Psoas muscle (tissue), 8 donors: ENCODE measurements around the gene EXTL1. TPM values are rescaled to one million over a fixed set of nuclear protein-coding genes. Genes with fewer than 3 reads are reported as not detected.

Experiments used
- ATAC-seq, 4 donors: fragments of 200-7000 bp; cut with Tn5 transposase; one replicate each; pipeline ENCODE4 v1.9.1; 2020; ENCODE audit warnings: moderate library complexity in 3 of 4, mild to moderate bottlenecking in 2 of 4
- DNase-seq, 2 donors: peaks; one replicate each; pipeline ENCODE4 v3.0.0-alpha.2; 2020
- H3K27ac ChIP-seq: fragments of 200-600 bp; one replicate; pipeline ENCODE4 v1.8.0; 2022
- H3K27me3 ChIP-seq, 3 donors: fragments of 200-600 bp in 1 of 3; one replicate each; pipeline versions ENCODE4 v1.6.1 to v1.8.0; 2013 to 2022; ENCODE audit warnings: low read length in 2 of 3, mild to moderate bottlenecking in 2 of 3, moderate library complexity in 1 of 3; ENCODE audit not compliant: insufficient read depth in 3 of 3
- H3K36me3 ChIP-seq, 2 donors: fragments of 200-600 bp in 1 of 2; one replicate each; pipeline versions ENCODE4 v1.6.1 to v1.8.0; 2013 to 2022; ENCODE audit warnings: low read depth in 1 of 2, mild to moderate bottlenecking in 1 of 2, moderate library complexity in 1 of 2; ENCODE audit not compliant: insufficient read depth in 1 of 2
- H3K4me1 ChIP-seq: fragments of 200-600 bp; one replicate; pipeline ENCODE4 v1.8.0; 2022
- H3K4me3 ChIP-seq: fragments of 200-600 bp; one replicate; pipeline ENCODE4 v1.8.0; 2022; ENCODE audit warnings: mild to moderate bottlenecking
- H3K9me3 ChIP-seq: fragments of 200-600 bp; one replicate; pipeline ENCODE4 v1.8.0; 2022
- WGBS, 3 donors: extraction: QIAGEN DNeasy Blood & Tissue Kit; methylation state at CpG; one replicate each; pipeline versions ENCODE4 v1.1.6 to v1.1.7; 2013; 5-methylcytosine and 5-hydroxymethylcytosine counted together
- intact Hi-C, 2 donors: fragments of 100-400 bp; cut with DNase I; formaldehyde crosslinking; loops; one replicate each; pipeline versions ENCODE4 v1.11.0 to v1.14.2; 2022
- polyA plus RNA-seq, 3 donors: library from polyadenylated mRNA; stranded (reverse); fragments of 200-250 nt; gene quantifications; one replicate each; pipeline ENCODE4 v1.2.3, GENCODE V29; 2013
- total RNA-seq, 4 donors: library from RNA; stranded (reverse); fragmentation: NEBNext Ultra II Directional in 2 of 4; extraction: Animal tissue kit (Norgen Biotek cat#: 25700) in 2 of 4; gene quantifications; one replicate each; pipeline versions ENCODE4 v1.2.1 to v1.2.4, GENCODE V29; 2021 to 2023
- TF ChIP-seq, protein P1 (sequence below): fragments of 200-600 bp; IDR thresholded peaks from one replicate; pipeline ENCODE4 v1.8.0; 2022; ENCODE audit warnings: antibody characterized with exemption
- donor health status: healthy with polysubstance abuse.
- donor health status: DM: no; HTN: no; CAD: no; lungs with moderate emphysema.
- donor health status: Bipolar disorder and iron deficiency.
- donor health status: healthy.
- donor health status: DM: yes; HTN: yes; CAD: no.
- donor health status: DM: no; HTN: no; CAD: no.
- donor health status: DM: no; HTN: no; CAD: no.
- donor health status: DM: yes; HTN: yes; CAD: no.

Gene EXTL1
- total and polyA plus RNA-seq, 7 donors = 0.39 to 4.6 (median 1.1) TPM

GRCh38 chr1:26010825-26011224 lies 10.8 kb upstream of the EXTL1 start:
- ATAC-seq (no peak), DNase-seq (no peak)
- Histone ChIP-seq H3K36me3 (peaks cover 0 to 6% of the 10 kb centered on the region in 2 donors), H3K4me3 (no peak overlapping the region), H3K9me3 (no peaks in the 10 kb centered on the region), H3K27ac (no peak overlapping the region), H3K27me3 (no peaks in the 10 kb centered on the region), H3K4me1 (no peaks in the 10 kb centered on the region)
- 73 to 83% (median 78%) methylated on average over 3 of the region's 3 CpGs for WGBS, 3 donors
- intact Hi-C loops = no loop called here
- TF ChIP-seq, protein P1, sequence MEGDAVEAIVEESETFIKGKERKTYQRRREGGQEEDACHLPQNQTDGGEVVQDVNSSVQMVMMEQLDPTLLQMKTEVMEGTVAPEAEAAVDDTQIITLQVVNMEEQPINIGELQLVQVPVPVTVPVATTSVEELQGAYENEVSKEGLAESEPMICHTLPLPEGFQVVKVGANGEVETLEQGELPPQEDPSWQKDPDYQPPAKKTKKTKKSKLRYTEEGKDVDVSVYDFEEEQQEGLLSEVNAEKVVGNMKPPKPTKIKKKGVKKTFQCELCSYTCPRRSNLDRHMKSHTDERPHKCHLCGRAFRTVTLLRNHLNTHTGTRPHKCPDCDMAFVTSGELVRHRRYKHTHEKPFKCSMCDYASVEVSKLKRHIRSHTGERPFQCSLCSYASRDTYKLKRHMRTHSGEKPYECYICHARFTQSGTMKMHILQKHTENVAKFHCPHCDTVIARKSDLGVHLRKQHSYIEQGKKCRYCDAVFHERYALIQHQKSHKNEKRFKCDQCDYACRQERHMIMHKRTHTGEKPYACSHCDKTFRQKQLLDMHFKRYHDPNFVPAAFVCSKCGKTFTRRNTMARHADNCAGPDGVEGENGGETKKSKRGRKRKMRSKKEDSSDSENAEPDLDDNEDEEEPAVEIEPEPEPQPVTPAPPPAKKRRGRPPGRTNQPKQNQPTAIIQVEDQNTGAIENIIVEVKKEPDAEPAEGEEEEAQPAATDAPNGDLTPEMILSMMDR = no peak

GRCh38 chr1:26012864-26013263 lies 8.7 kb upstream of the EXTL1 start:
- intact Hi-C loops = no loop called here
- H3K4me3 ChIP-seq = no peak overlapping the region
- peaks cover 0 to 6% of the 10 kb centered on the region in 2 donors for H3K36me3 ChIP-seq
- DNase-seq (no peak), ATAC-seq (no peak)
- no peaks in the 10 kb centered on the region for H3K27me3 ChIP-seq
- TF ChIP-seq, protein P1 = no peak
- H3K27ac ChIP-seq = no peak overlapping the region
- H3K4me1 ChIP-seq = peaks cover 14% of the 10 kb centered on the region
- WGBS, 3 donors = 66 to 75% (median 73%) methylated on average over 3 of the region's 3 CpGs
- no peaks in the 10 kb centered on the region for H3K9me3 ChIP-seq

DNA sequence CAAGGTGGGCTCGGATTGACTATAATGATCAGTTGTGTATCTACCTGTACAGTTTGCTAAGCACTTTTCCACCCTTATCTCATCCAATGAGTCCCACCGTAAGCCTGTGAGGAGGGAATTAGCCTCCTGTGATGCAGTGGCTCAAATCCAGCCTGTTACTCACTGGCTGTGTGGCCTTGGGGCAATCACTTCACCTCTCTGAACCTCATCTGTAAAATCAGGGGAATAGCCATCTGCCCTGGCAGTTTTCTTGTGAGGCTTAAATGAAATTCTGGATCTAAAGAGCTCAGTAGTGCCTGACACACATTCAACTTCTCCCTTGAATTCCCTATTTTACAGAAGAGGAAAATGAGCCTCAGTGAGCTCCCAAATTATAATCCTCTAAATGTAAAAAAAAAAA lies 7.4 kb upstream of the EXTL1 start:
- H3K9me3 ChIP-seq = no peaks in the 10 kb centered on the region
- ATAC-seq (no peak), DNase-seq (no peak)
- no peak overlapping the region for H3K4me3 ChIP-seq
- intact Hi-C loops = no loop called here
- no peaks in the 10 kb centered on the region for H3K27me3 ChIP-seq
- H3K36me3 ChIP-seq = peaks cover 0 to 6% of the 10 kb centered on the region in 2 donors
- TF ChIP-seq, protein P1 = no peak
- 91 to 96% (median 92%) methylated on average over 2 of the region's 2 CpGs for WGBS, 3 donors
- peaks cover 19% of the 10 kb centered on the region for H3K4me1 ChIP-seq
- no peak overlapping the region for H3K27ac ChIP-seq

DNA sequence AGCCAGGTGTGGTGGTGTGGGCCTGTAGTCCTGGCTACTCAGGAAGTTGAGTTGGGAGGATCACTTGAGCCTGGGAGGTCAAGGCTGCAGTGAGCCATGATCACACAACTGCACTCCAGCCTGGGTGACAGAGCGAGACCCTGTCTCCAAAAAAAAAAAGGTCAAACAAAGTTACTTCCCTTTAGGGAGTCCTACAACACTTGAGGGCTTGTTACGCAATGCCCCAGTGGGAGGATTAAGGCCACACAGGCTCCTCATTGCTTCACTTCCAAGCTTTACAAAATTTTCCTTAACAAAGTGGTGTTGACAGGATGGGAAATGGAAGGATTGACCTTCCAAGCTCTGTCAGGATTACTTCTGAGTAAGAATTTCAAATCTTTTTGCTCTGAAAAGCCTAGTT lies 6.2 kb upstream of the EXTL1 start:
- Histone ChIP-seq H3K27ac (no peak overlapping the region), H3K4me3 (no peak overlapping the region), H3K27me3 (no peaks in the 10 kb centered on the region), H3K36me3 (peaks cover 0 to 6% of the 10 kb centered on the region in 2 donors), H3K9me3 (no peaks in the 10 kb centered on the region), H3K4me1 (peaks cover 19% of the 10 kb centered on the region)
- TF ChIP-seq, protein P1 = no peak
- DNase-seq = no peak
- intact Hi-C loops = no loop called here
- 87 to 95% (median 94%) methylated on average over 2 of the region's 2 CpGs for WGBS, 3 donors
- peak in 1 of 4 donors; percentile 16 for ATAC-seq

- 74 to 80% (median 76%) methylated on average over 10 of the region's 10 CpGs for WGBS, 3 donors
- no peaks in the 10 kb centered on the region for H3K27me3 ChIP-seq
- H3K4me3 ChIP-seq = no peak overlapping the region
- DNase-seq (no peak), ATAC-seq (no peak)
- TF ChIP-seq, protein P1 = no peak
- no peak overlapping the region for H3K27ac ChIP-seq
- peaks cover 0 to 6% of the 10 kb centered on the region in 2 donors for H3K36me3 ChIP-seq
- H3K9me3 ChIP-seq = no peaks in the 10 kb centered on the region
- intact Hi-C loops = no loop called here
- H3K4me1 ChIP-seq = peaks cover 22% of the 10 kb centered on the region
Measured at GRCh38 chr1:26016258-26016952, 5.2 kb upstream of the EXTL1 start.
